Bronchial smooth muscle cell (primary cell): ENCODE results near the gene SFXN3. TPM values are rescaled to one million over a fixed set of nuclear protein-coding genes. Genes with fewer than 3 reads are reported as not detected.

ENCODE experiments used
- total RNA-seq: library from RNA; depleted of rRNA; stranded (reverse); fragments of >200 nt; gene quantifications from 2 replicates; pipeline ENCODE4 v1.2.1, GENCODE V29; 2014

SFXN3 gene
- 63.2 and 77.9 TPM in 2 replicates for total RNA-seq

GRCh38 chr10:101031128-101031795 is at the start of gene SFXN3, which contains the start of gene PDZD7:
Gene SFXN3 (plus strand): TSS chr10:101031234. CDS start chr10:101034695, 3,461 bp downstream.
Gene PDZD7 (minus strand): TSS chr10:101031129. CDS start chr10:101030219, 910 bp downstream.

GRCh38 chr10:100986952-100987684 is 43.9 kb upstream of the SFXN3 start, which contains the start of the genes MRPL43 and TWNK:
Gene MRPL43 (minus strand): TSS chr10:100987497. CDS start chr10:100987443, 54 bp downstream.
Gene TWNK (plus strand): TSS chr10:100987543. CDS start chr10:100988211, 668 bp downstream.

GRCh38 chr10:100999742-101000126 is 31.3 kb upstream of the SFXN3 start, which contains the start of gene LZTS2:
Gene LZTS2 (plus strand): TSS chr10:100999808. CDS start chr10:101002539, 2,731 bp downstream.

GRCh38 chr10:101061624-101062231 is 30.7 kb downstream of the SFXN3 start, which contains the start of gene KAZALD1:
Gene KAZALD1 (plus strand): TSS chr10:101061989. CDS start chr10:101062593, 604 bp downstream.

Other genes starting within 250 kb of the SFXN3 start
- 17.7 and 28.2 TPM in 2 replicates for gene SLF2, start 118.3 kb upstream of the SFXN3 start, total RNA-seq
- gene SEMA4G, start 61.7 kb upstream of the SFXN3 start, total RNA-seq: 0.43 and 1.6 TPM in 2 replicates
- 58.2 and 62.7 TPM in 2 replicates for gene MRPL43, start 43.7 kb upstream of the SFXN3 start, total RNA-seq
- 3.0 and 5.4 TPM in 2 replicates for gene TWNK, start 43.7 kb upstream of the SFXN3 start, total RNA-seq
- gene LZTS2, start 31.4 kb upstream of the SFXN3 start, total RNA-seq: 62.7 and 74.9 TPM in 2 replicates
- gene PDZD7, start 105 bp upstream of the SFXN3 start, total RNA-seq: 1.8 and 2.0 TPM in 2 replicates
- 84.3 and 155 TPM in 2 replicates for gene KAZALD1, start 30.8 kb downstream of the SFXN3 start, total RNA-seq
- not detected in 2 replicates for gene TLX1, start 100.1 kb downstream of the SFXN3 start, total RNA-seq
- under 0.01 TPM in 1 of 2 replicates, not detected in the other for gene LBX1, start 198.2 kb downstream of the SFXN3 start, total RNA-seq